ENCODE data around the gene LRWD1.

Gene LRWD1

DNA sequence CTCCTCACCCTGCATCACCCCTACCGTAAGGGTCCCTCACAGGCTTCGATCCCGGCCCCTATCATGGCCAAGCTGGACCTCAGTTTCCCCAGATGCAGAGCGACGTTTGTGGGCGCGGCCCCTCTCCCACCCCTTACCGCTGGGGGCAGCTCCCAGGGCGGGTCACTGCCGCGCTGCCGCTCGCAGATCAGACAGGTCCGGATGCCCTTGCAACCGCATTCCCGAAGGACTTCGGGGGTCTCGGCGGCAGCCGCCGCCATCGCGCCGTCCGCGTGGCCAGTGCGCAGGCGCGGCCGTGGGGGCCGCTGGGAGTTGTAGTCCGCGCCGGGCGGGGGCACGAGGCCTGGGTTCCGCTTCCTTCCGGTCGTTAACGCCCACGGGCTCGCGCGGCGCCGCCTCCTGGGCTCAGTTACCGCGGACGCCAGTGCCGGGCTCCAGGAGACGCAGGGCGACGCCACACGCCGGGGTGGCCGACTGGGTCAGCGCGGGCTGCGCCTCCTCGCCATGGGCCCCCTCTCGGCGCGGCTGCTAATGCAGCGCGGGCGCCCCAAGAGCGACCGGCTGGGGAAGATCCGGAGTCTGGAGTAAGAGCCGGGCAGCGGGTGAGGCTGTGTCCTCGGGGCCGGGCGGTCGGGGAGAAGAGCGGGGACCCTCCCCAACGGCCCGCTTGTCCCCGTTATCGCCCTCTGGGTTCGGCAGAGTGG, at the start of gene LRWD1, which contains the start of gene ALKBH4:
Gene LRWD1 (plus strand): TSS at position 408 of the 704 bp plus-strand sequence. CDS start 97 bp downstream, at position 505.
Gene ALKBH4 (minus strand): TSS at position 287 of the 704 bp plus-strand sequence. CDS start 27 bp downstream, at position 260.
- peak; percentile 92 for DNase-seq

DNA sequence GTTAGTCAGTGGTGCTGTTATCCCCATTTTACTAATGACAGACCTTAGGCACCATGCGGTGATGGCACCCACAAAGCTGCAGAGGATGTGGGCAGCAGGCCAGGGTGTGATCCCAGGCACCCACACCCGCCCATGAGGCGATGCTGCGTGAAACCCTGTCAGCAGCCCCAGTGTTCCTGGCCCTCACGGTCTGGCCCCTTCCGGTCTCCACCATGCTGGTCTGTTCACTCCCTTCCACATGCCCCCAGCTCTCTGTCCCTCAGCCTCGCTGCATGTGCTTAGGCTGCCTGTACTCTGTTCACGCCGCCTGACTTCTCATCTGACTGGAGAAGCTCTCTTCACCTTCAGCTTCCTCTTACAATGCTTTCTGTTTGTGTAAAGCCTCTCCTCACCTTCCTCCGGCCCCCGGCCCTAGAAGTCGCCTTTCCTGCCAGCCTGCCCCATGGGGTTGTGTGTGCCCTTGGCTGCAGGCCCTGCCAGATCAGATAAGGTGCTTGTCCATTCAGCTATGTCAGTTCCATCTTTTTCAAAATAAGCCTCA, 49.0 kb upstream of the LRWD1 start:
- DNase-seq = no peak

DNA sequence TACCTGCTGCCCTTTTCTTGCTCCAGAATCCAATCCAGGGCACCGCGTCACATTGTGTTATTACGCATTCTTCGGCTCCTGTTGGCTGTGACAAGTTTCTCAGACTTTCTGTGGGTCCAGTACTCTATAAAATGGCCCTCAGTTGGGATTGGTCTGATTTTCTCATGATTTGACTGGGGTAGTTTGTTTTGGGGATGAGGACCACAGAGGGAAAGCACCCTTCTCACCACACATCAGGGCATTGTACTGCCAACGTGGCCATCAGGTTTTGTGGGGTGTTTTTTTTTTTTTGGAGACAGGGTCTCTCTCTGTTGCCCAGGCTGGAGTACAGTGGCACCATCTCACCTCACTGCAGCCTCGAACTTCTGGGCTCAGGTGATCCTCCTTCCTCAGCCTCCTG, 48.4 kb upstream of the LRWD1 start:
- no peak for DNase-seq

DNA sequence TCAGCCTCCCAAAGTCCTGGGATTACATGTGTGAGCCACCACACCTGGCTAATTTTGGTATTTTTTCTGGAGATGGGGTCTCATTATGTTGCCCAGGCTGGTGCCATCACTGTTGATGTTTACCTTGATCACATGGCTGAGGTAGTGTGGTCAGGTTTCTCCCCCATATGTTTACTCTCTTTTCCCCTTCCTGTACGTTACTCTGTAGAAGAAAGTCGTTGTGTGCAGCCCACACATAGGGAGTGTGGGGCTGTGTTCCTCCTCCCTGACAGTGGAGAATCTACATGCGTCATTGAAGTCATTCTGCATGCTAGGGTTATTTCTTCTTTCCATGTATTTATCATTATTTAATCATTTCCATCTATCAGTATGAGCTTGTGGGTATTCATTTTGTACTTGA, 47.7 kb upstream of the LRWD1 start:
- no peak for DNase-seq

- no peak for DNase-seq
Observed at GRCh38 chr7:102418592-102418991, 46.2 kb upstream of the LRWD1 start.

- no peak for DNase-seq
Observed at GRCh38 chr7:102421706-102422240, 43.0 kb upstream of the LRWD1 start.

DNA sequence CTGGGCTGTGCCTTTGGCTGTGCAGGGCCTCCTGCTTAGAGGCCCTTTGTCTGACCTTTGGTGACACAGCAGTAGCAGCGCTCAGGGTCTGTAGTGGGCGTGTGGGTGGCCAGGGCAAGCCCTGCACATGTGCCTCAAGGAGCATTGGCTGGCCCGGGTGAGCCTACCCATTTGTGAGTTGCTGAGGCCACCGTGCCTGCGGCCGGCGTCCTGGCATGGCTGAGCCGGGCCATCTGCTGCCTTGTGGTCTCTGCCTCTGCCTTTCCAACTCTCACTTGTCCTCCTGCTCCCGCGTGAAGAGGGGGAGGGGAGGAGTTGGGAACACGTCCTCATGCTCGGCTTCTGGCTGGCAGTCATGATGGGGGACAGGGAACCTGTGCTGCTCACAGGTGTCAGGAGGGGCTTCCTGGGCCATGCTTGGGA, 40.6 kb upstream of the LRWD1 start:
- DNase-seq = no peak

DNA sequence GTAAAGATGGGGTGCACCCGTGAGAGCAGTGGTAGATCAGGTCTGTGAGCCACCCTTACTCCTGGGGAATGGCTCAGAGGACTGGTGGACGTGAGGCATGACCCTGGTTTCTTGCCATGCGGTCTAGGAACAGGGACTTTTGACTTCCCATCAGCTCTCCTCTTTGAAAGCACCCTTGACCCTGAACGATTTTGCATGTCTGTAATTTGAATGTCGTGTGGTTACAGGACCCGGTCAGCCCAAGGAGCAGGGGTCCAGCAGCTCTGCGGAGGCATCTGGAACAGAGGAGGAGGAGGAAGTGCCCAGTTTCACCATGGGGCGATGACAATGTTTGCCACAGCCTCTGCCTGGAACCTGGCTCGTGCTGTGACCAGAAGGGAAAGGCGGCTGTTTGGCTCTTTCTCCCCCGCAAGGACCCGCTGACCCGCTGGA, 40.0 kb upstream of the LRWD1 start:
- no peak for DNase-seq

DNA sequence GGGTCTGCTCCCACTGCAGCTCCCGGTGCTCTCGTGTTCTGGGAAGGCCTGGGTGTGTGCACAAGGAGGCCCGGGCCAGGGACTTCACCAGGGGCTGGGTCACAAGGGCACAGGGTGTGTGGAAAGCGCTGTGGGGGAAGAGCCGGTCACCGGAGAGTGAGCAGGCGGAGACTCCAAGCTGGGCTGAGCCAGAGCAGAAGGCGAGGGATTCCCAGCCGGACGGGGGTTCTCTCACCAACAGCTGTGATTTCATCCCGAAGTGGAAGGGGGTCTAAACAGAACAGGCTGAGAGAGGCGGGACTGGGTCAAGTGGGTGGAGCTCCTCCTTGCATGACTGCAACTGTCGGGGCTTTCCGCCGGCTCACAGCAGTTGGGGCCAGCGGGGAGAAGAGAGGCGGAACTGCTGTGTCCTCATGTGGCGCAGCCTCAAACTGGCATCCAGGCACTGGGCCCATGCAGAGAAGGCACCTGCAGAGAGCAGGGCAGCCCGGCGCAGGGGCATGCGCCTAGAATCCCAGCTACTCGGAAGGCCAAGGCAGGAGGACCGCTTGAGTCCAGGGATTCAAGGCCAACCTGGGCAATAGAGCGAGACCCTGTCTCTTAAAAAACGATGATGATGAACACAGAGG, 39.0 kb upstream of the LRWD1 start:
- no peak for DNase-seq

GRCh38 chr7:102426268-102427018, 38.3 kb upstream of the LRWD1 start:
- DNase-seq = no peak

GRCh38 chr7:102427019-102427405, 37.8 kb upstream of the LRWD1 start:
- no peak for DNase-seq

GRCh38 chr7:102429141-102429899, 35.5 kb upstream of the LRWD1 start:
- DNase-seq = no peak

DNA sequence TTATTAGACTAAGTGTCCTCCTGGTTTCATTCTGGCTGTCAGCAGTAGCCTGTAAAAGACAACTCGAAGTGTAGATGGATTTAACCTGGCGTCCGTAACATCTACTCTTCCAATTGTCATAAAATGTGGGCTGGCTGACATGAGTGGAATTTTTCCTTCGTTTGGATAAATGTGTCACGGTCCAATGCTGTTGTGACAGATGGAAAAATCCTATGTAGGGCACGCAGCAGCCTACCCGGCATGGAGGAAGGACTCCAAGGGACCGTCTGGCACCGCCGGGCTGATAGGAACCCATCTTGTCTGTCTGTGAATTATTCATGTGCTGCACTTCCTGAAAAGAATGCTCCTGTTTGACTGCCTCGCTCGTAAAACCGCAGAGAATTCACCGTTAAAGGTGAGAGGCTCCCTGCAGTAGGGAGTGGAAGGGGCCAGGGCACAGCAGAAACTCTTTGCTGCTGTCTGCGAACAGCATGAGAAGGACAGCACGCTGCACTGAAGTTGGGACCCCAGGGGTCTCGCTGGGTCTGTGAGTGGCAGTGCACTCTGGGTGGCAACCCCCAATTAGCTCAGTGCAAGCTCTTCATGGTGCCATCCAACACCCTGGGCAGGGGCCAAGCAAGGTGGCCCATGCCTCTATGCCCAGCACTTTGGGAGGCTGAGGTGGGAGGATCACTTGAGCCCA, 33.0 kb upstream of the LRWD1 start:
- DNase-seq = no peak

GRCh38 chr7:102432442-102433218, 32.2 kb upstream of the LRWD1 start:
- no peak for DNase-seq

- peak; percentile 30 for DNase-seq
Observed at GRCh38 chr7:102433219-102434038, 31.4 kb upstream of the LRWD1 start, which contains the start of gene ORAI2. ORAI2 (plus strand) TSS chr7:102433575; CDS start chr7:102438957, 5,382 bp downstream.

- no peak for DNase-seq
Observed at GRCh38 chr7:102434039-102434486, 30.7 kb upstream of the LRWD1 start.

DNA sequence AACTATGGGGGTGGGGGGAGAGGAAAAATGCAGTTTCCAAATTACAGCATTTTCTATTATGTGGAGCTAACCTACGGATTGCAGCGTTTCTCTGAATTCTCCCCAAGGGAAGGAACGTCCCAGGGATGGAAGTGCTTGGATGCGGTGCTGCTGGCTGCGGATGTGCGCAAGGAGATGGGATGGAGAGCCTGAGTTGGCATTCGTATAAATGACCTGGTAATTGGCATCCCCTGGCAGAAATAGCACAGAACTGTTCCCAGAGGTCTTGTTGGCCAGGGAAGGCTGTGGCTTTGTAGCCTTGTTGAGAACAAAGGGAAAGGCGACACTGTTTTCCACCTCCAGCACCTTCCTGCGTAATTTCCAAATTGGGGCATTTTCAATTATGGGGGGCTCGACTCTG, 28.7 kb upstream of the LRWD1 start:
- DNase-seq = no peak

DNA sequence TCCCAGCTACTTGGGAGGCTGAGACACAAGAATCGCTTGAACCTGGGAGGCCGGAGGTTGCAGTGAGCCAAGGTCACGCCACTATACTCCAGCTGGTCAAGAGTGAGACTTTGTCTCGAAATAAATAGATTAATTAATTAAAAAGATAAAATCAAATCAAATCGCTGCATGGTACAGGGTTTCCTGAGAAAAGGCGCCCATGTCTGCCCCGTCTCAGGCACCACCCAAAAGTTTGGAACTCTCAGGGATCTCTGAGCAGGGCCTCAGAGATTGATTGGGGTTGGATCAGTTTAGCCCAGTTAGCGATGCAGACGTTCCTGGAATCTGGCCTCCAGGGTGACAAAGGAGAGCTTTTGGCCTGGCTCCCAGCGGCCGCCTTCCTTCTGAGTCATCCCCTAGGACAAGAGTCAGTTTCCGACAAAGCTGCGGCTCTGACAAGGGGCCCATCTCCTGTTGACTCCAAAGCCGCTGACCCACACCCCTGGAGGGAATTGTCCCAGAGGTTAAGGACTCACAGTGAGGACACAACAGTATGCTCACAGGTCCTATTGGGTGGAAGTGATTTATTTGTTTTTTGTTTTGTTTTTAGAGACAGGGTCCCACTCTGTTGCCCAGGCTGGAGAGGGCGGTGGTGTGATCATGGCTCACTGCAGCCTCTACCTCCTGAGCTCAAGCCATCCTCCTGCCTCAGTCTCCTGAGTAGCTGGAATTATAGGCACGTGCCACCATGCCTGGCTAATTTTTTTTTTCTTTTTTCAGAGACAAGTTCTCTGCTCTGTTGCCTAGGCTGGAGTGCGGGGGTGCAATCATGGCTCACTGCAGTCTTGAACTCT, 24.6 kb upstream of the LRWD1 start:
- DNase-seq = no peak
